ENCODE measurements around the gene TPP2.

GRCh38 chr13:102683637-102684036 is 86.9 kb downstream of the TPP2 start:
- TF ChIP-seq CTCF (IDR thresholded peaks at IDR 0.05 in 4 of 5, conservative IDR thresholded peaks at IDR 0.05 in 1 of 5), result no peak
- no peak for TF ChIP-seq POLR2A (IDR thresholded peaks at IDR 0.05)
